Suprapubic skin (tissue), 4 donors: ENCODE measurements around the gene GADD45GIP1. TPM values are rescaled to one million over a fixed set of nuclear protein-coding genes. Genes with fewer than 3 reads are reported as not detected.
A peak's percentile ranks its signal among the peaks of the same experiment; 100 is the strongest.

ENCODE experiments used
- DNase-seq, 2 donors: peaks; one replicate each; pipeline ENCODE4 v3.0.0-alpha.2; 2019; ENCODE audit warnings: low spot score in 2 of 2
- H3K27ac ChIP-seq: fragments of 200-600 bp; sonication (generic); one replicate; pipeline ENCODE4 v1.5.1; 2019
- H3K27me3 ChIP-seq: fragments of 200-600 bp; sonication (generic); one replicate; pipeline ENCODE4 v1.5.1; 2019
- H3K36me3 ChIP-seq: fragments of 200-600 bp; sonication (generic); one replicate; pipeline ENCODE4 v1.5.1; 2019
- H3K4me1 ChIP-seq: fragments of 200-600 bp; sonication (generic); one replicate; pipeline ENCODE4 v1.5.1; 2019
- H3K4me3 ChIP-seq: fragments of 200-600 bp; sonication (generic); one replicate; pipeline ENCODE4 v1.5.1; 2019; ENCODE audit warnings: mild to moderate bottlenecking
- H3K9me3 ChIP-seq: fragments of 200-600 bp; sonication (generic); one replicate; pipeline ENCODE4 v1.5.1; 2019
- EP300 ChIP-seq: sonication (generic); formaldehyde crosslinking; IDR thresholded peaks from one replicate; pipeline ENCODE4 v1.6.1; 2017; ENCODE audit warnings: antibody characterized with exemption
- POLR2A ChIP-seq, 2 donors: fragments of 450-650 bp; IDR thresholded peaks; one replicate each; pipeline ENCODE4 v1.6.1; 2017; ENCODE audit warnings: antibody characterized with exemption in 2 of 2, mild to moderate bottlenecking in 2 of 2, moderate library complexity in 2 of 2
- POLR2AphosphoS5 ChIP-seq, 3 donors: sonication (generic); formaldehyde crosslinking; IDR thresholded peaks; one replicate each; pipeline ENCODE4 v1.6.1; 2017; ENCODE audit warnings: antibody characterized with exemption in 3 of 3
- WGBS: methylation state at CpG from one replicate; pipeline ENCODE4 v1.1.5; 2018; 5-methylcytosine and 5-hydroxymethylcytosine counted together
- total RNA-seq, 4 donors: library from RNA; depleted of rRNA; stranded (reverse); fragments of >200 nt; gene quantifications; one replicate each; pipeline ENCODE4 v1.1.0, GENCODE V29; 2016
- TF ChIP-seq, protein P1 (sequence below), 2 donors: fragments of 200-600 bp in 1 of 2; fragments of 450-650 bp in 1 of 2; sonication (generic) in 1 of 2; IDR thresholded peaks; one replicate each; pipeline ENCODE4 v1.5.1; 2016 to 2019; ENCODE audit warnings: antibody characterized with exemption in 2 of 2, mild to moderate bottlenecking in 1 of 2, moderate library complexity in 1 of 2

Gene GADD45GIP1
- total RNA-seq, 4 donors from 2014 or later, result 20.4 to 31.0 (median 24.8) TPM

DNA sequence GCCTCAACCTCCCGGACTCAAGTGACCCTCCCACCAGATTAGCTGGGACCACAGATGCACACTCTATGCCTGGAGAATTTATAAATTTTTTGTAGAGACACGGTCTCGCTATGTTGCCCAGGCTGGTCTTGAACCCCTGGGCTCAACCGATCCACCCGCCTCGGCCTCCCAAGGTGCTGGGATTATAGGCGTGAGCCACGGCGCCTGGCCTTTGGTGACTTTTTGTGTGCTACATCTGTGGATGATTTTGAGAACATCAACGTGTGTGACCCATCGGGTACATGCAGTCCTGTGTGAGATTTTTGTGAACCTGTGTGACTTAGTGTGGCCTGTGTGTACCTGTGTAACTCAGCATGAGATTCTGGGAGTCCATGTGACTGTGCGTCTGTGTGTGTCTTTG lies 29.7 kb upstream of the GADD45GIP1 start:
- no peaks in the 10 kb centered on the region for H3K9me3 ChIP-seq
- H3K36me3 ChIP-seq, result no peaks in the 10 kb centered on the region
- no peak overlapping the region for H3K27ac ChIP-seq
- no peaks in the 10 kb centered on the region for H3K27me3 ChIP-seq
- H3K4me1 ChIP-seq, result peaks cover 24% of the 10 kb centered on the region
- DNase-seq, result no peak
- TF ChIP-seq POLR2A (IDR thresholded peaks at IDR 0.05), result no peak
- no peak for TF ChIP-seq POLR2AphosphoS5 (IDR thresholded peaks at IDR 0.05)
- WGBS, result 97% methylated on average over 12 of the region's 12 CpGs
- no peak overlapping the region for H3K4me3 ChIP-seq

DNA sequence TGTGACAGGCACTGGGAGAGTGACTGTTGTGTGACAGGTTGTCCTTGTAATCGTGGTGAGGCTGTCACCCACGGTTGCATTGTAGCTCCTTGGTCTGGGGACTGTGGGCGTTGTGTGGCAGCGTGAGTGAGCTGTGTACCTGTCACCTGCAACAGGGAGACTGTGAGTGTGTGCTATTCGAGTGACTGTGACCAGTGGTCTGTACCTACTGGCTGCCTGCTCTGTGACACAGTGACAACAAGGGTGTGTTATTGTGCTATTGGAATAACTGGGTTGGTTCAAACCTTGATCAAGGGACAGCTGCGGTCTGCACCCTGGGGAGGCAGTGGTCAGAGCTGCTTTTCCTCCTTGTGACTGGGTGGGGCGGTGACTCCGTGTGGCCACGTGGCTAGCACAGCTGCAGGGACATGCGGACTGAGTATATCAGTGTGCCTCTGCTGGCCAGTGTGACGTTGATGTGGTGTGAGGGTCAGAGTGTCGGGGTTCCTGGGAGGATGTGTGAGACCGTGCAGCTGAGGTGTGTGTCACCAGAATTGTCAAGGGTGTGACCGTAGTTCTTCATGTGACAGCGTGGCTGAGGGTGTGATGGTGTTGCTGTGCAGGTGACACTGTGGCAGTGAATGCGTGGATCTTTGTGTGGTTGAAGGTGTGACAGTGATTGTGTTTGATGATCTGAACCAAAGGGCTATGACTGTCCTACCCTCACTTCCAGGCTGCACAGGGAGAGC lies 28.2 kb upstream of the GADD45GIP1 start:
- TF ChIP-seq, protein P1, sequence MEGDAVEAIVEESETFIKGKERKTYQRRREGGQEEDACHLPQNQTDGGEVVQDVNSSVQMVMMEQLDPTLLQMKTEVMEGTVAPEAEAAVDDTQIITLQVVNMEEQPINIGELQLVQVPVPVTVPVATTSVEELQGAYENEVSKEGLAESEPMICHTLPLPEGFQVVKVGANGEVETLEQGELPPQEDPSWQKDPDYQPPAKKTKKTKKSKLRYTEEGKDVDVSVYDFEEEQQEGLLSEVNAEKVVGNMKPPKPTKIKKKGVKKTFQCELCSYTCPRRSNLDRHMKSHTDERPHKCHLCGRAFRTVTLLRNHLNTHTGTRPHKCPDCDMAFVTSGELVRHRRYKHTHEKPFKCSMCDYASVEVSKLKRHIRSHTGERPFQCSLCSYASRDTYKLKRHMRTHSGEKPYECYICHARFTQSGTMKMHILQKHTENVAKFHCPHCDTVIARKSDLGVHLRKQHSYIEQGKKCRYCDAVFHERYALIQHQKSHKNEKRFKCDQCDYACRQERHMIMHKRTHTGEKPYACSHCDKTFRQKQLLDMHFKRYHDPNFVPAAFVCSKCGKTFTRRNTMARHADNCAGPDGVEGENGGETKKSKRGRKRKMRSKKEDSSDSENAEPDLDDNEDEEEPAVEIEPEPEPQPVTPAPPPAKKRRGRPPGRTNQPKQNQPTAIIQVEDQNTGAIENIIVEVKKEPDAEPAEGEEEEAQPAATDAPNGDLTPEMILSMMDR (IDR thresholded peaks at IDR 0.05), result no peak
- TF ChIP-seq POLR2AphosphoS5 (IDR thresholded peaks at IDR 0.05) (no peak), POLR2A (IDR thresholded peaks at IDR 0.05) (no peak), EP300 (no peak)
- no peaks in the 10 kb centered on the region for H3K27me3 ChIP-seq
- H3K4me3 ChIP-seq, result no peak overlapping the region
- H3K9me3 ChIP-seq, result no peaks in the 10 kb centered on the region
- H3K36me3 ChIP-seq, result no peaks in the 10 kb centered on the region
- H3K27ac ChIP-seq, result peak overlapping the region; percentile 78
- H3K4me1 ChIP-seq, result peaks cover 24% of the 10 kb centered on the region
- DNase-seq, result peak; percentile 86 to 93
- WGBS, result 55% methylated on average over 13 of the region's 16 CpGs

DNA sequence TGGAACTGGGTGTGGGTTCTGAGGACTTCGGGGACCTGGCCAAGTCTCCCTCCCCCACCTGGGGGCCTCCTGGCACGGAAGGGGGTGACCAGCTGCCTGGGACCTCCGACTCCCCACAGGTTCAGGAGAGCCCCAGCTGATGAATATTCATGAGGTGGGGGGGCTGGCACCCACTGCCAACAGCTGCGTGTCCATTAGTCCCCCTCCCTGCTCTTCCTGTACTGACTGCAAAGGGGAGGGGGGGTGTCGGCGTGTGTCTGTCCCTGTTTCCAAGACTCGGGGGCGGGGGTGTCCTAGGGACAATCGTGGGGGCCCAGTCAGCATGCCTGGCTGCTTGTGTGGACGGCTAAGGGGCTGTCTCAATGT lies 27.6 kb upstream of the GADD45GIP1 start:
- H3K36me3 ChIP-seq, result no peaks in the 10 kb centered on the region
- WGBS, result 33% methylated on average over 10 of the region's 10 CpGs
- peak in 1 of 2 donors; percentile 70 for DNase-seq
- H3K9me3 ChIP-seq, result no peaks in the 10 kb centered on the region
- H3K27me3 ChIP-seq, result no peaks in the 10 kb centered on the region
- H3K27ac ChIP-seq, result peak overlapping the region; percentile 78
- H3K4me1 ChIP-seq, result peaks cover 24% of the 10 kb centered on the region
- no peak overlapping the region for H3K4me3 ChIP-seq
- TF ChIP-seq POLR2A (IDR thresholded peaks at IDR 0.05) (no peak), EP300 (no peak), POLR2AphosphoS5 (IDR thresholded peaks at IDR 0.05) (no peak)
- TF ChIP-seq, protein P1 (IDR thresholded peaks at IDR 0.05), result no peak

DNA sequence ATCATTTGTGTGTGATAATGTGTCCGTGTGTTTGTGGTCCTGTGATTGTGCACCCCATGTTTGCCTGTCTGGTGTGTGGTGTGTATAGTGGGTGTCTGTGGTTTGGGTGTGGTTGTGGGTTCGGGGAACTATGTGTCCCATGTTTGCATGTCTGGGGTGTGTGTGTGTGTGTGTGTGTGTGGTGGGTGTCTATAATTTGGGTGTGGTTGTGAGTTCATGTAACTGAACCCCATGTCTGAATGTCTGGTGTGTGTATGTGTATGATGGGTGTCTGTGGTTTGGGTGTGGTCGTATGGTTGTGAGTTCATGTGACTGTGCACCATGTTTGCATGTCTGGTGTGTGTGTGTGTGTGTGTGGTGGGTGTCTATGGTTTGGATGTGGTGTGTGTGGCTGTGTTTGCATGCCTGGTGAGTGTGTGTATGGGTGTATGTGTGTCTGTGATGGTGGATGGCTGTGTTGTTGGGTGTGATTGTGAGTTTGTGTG lies 27.2 kb upstream of the GADD45GIP1 start:
- no peak for DNase-seq
- no peaks in the 10 kb centered on the region for H3K36me3 ChIP-seq
- peak overlapping the region; percentile 78 for H3K27ac ChIP-seq
- WGBS, result 72% methylated on average over 3 of the region's 3 CpGs
- TF ChIP-seq, protein P1 (IDR thresholded peaks at IDR 0.05), result no peak
- TF ChIP-seq POLR2A (IDR thresholded peaks at IDR 0.05), result no peak
- no peak for TF ChIP-seq POLR2AphosphoS5 (IDR thresholded peaks at IDR 0.05)
- TF ChIP-seq EP300, result no peak
- no peak overlapping the region for H3K4me3 ChIP-seq
- peaks cover 24% of the 10 kb centered on the region for H3K4me1 ChIP-seq
- H3K9me3 ChIP-seq, result no peaks in the 10 kb centered on the region
- H3K27me3 ChIP-seq, result no peaks in the 10 kb centered on the region

DNA sequence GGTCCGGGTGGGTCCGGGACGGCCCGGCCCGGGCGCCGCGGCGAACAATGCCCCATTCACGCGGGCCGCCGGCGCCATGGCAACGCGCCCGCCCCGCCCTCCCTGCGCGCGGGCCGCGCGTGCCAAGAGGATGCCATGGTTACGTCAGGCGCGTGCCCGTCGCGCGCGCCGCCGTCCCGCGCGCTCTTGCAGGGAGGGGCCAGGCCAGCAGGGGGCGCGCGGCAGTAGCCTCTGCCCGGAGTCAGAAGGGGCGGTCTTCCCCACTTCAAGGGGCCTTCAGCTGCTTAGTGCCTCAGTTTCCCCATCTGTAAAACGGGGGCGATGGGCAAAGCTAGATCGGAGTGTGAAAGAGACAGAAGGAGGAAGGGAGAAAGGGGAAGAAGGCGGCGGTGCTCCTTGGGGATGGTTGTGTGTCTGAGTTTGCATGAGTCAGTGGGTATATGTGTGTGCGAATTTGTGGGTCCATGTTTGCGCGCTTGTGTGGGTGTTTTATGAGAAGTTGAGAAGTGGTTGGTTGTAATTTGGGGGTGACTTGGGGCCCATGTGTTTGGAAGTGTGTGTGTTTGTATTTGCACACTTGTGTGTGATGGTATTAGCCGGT lies 26.6 kb upstream of the GADD45GIP1 start:
- peak overlapping the region; percentile 42 for H3K4me3 ChIP-seq
- peaks cover 24% of the 10 kb centered on the region for H3K4me1 ChIP-seq
- no peaks in the 10 kb centered on the region for H3K36me3 ChIP-seq
- peak in 1 of 2 donors; percentile 84 for DNase-seq
- WGBS, result 10% methylated on average over 44 of the region's 51 CpGs
- H3K27ac ChIP-seq, result no peak overlapping the region
- TF ChIP-seq POLR2A (IDR thresholded peaks at IDR 0.05) (no peak), EP300 (no peak), POLR2AphosphoS5 (IDR thresholded peaks at IDR 0.05) (peak in 2 of 3 donors; percentile 53 to 65)
- TF ChIP-seq, protein P1 (IDR thresholded peaks at IDR 0.05), result peak; percentile 86 to 99
- no peaks in the 10 kb centered on the region for H3K27me3 ChIP-seq
- no peaks in the 10 kb centered on the region for H3K9me3 ChIP-seq
